HG03196 (cell line): ENCODE results near the gene AKR1B15.

Experiments
- ATAC-seq: cut with Tn5 transposase; IDR thresholded peaks from one replicate; pipeline ENCODE4 v1.9.1; 2021; ENCODE audit not compliant: unreplicated experiment

AKR1B15 gene

DNA sequence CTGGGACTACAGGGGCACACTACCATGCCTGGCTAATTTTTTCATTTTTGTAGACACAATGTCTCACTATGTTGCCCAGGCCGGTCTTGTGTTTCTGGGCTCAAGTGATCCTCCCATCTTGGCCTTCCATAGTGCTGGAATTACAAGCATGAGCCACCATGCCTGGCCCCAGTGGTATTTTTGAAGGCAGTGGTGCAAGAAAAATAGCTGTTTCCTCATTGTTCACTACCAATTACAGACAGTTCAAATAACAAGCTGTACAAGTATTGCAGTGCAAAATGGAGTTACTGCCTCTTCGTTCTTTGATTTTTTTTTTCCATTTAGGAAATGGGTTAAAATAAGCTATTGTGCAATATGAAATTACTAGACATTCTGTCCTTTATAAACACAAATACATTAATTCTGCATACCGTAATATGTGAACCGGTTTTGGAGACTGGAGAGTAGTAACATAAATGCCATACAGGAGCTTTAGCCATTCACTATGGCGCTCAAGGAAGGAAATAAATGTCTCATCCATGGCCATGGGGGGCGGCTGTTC lies 62.8 kb downstream of the AKR1B15 start:
- no peak for ATAC-seq

DNA sequence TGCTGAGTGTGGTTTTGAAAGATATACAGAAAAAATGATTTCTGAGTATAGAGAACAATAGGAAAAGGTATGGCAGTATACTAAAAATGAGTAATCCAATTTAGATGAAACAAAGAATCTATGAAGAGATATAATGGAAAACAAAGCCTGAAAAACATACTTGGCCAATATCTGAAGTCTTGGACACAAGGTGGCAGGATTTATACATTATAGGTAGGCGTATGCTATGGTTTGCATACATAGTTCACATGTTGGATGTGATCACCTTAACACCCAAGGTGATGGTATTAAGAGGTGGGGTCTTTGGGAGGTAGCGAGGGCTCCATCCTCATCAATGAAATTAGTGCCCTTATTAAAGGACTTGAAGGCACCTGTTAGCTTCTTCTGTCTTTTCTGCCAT lies 63.3 kb downstream of the AKR1B15 start:
- ATAC-seq, result no peak

DNA sequence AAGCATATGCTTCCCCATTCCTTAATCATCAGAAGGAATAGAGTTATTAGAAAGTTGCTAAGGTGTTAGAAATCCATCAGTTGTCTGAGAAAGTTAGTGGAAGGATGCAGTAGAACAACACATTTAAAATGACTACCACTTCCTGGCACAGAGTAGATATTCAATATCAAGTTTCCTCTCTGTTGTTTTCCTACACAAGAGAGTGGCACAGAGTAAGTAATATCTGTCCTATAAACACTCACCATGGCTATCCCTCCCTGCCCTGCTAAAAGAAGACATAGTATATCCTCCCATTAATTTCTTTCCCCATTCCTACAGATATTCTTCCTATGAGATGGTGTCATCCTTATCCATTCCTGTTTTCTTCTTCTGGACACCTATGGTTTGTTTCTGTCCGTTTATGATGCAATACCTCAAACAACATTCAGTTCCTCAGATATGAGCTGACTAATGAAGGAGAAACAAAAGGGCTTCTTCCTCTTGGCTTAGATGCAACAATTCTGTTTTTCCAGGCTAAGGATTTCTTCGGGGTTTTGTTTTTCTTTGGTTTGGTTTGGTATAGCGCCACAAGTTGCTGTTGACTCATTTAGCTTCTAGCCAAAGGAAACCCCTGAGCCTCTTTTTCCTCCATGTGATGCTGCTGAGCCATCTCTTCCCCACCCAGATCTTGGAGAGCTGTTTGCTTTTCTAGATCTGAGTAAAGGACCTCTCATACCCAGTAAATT lies 64.9 kb downstream of the AKR1B15 start:
- no peak for ATAC-seq

DNA sequence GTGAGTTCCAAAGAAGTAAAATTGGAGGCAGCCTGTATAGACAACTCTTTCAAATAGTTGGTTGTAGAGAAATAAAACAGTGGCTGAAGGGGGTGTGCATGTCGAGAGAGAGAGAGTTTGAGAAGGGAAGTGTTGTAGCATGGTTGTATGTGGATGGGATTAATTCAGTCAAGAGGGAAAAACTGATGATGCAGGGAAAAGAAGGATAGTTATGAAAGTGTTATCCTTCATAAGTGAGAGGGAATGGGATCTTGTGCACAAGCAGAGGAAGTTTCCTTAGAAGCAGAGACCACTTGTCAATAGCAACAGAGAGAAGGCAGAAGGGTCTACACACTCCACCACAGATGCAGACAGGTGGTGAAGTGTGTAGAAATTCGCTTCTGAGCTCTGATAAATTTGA lies 67.7 kb downstream of the AKR1B15 start:
- no peak for ATAC-seq

DNA sequence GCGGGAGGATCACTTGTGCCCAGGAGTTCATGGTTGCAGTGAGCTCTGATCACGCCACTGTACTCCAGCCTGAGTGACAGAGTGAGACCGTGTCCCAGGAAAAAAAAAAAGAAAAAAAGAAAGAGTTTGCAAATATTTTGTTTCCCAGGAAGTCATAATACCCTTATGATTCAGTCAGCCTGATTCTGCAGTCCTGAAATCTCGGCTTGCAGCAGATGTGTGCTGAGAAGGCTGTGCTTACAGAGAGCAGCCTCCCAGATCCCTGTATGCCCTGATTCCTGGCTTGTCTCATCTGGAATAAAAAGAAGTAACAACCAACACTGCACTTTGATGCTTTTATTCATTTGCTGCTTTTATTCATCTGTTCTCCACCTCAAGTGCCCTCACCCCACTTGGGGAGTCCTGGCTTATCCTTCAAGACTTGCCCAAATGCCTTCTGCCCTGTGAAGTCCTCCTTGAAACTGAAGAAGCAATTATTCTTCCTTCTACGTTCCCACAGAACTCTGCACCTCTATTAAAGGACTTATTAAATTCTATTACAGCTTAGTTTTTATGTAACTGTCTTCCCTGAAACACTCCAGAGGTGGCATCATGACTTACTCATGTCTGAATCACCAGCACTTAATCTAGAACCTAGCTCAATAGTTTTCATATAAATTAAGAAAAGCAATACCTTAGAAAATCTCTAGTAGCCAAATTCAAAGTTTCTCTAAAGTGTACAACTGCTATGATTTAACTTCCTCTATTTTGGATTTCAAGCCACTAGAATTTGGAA lies 70.0 kb downstream of the AKR1B15 start:
- no peak for ATAC-seq

DNA sequence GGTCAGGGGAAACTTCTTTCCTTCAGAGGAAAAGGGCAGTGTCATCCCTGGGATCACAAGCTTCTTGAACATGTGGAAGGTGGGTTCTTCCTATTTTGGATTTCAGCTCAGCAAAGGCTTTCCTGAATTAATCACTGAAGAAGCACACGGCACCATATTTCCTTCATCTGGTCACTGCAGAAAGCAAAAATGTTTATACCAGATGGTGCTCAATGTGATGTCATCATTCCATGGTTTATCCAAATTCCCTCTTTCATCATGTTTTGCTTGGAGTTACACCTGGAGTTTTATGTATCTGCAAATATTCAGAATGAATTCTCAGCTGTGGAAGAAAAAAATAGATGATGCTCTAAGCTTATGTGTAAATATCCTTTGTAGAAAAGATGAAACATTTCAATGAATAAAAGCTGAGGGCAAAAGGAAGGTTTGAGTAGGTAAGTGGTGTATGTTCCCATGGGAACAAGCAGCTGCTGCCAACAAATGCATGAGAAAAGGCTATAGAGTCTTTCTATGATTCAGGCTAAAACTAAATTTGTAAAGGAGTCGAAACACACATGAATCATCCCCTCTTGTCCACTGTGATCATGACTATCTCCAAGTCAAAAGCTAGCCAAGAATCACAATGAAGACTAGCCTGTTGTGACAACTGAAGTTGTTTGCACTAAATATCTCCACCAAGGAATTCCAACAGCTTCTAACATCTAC lies 70.9 kb downstream of the AKR1B15 start:
- no peak for ATAC-seq

DNA sequence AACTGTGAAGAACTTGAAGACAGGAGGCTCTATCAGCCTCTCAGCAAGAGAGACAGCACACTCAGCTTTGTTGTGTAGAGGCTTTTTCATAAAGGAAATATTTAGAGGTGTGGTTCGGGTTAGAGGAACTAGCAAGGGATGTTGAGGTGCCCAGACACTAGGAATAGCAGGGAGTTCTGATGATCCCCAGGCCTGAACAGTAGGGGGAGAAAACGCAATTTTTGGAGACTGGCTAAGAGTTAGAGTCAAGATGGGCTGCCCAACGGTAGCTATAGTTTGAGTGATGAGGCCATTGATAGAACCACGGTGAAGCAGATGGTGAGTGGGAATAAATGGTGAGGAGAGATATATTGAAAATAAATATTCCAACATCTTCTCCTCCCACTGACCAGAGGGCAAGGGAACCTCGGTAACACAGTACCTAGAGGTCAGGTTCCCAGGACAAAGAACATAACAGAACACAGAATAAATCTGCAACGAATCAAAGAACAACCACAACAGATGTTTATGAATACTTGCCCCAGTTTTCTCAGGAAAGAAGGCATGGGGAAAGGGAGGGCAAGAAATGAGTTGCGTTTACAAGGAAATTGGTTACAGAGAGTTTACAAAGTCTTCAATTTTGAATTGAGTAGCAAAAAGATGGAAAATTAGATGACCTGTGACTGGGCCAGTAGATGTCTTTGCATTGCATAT lies 73.5 kb downstream of the AKR1B15 start:
- ATAC-seq, result no peak

DNA sequence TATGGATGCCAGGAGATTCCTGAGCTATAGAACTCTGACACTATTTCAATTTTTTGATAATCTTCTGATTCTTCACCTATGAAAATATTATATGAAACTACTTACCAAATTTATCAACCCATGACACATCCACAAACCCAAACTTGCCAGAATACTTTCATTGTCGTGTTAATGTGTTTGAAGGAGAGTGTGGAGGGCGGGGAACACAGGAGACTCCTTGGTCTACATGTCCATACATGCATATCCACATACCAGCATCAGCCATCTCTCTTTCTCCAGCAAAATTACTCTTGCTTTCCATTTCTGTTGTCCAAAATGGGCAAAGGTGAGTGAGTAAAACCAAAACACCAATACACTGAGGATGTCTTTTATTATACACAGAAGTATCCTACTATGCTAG lies 74.3 kb downstream of the AKR1B15 start:
- no peak for ATAC-seq

DNA sequence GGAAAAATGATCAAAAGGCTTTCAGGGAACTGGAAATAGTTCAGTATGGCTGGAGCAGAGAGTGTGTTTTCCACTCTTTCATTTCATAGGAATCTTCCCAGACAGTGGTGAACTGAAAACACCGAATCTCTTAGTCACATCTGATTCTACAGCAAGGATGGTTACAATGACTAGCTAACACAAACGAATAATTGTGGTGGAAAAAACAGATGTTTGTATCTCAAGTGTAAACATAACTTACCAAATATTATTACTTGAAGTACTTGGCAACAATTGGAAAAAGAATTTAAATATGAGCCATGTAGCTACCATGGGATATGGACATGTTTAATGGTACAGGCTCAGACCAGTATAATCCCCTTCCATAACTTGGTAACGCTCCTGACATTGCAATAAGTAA lies 76.6 kb downstream of the AKR1B15 start:
- ATAC-seq, result no peak

DNA sequence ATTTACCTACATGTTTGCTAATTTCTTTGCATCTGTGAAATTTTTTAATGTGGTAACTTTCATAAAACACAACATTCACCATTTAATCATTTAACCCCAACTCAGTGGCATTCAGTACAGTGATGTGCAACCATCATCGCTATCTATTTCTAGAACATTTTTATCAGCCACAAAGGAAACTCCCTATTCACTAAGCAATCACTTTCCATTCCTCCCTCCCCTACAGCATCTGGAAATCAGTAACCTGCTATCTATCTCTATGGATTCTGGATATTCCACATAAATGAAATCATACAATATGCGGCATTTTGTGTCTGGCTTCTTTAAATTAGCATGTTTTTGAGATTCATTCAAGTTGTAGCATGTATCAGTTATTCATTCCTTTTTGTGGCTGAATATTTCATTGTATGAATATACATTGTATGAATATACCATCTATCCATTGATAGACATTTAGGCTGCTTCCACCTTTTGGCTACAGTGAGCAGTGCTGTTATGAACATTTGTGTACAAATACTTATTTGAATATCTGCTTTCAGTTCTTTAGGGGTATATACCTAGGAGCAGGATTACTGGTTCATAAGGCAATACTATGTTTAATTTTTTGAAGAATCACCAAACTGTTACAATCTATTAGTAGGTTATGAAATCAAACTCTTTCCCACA lies 78.3 kb downstream of the AKR1B15 start:
- ATAC-seq, result no peak

DNA sequence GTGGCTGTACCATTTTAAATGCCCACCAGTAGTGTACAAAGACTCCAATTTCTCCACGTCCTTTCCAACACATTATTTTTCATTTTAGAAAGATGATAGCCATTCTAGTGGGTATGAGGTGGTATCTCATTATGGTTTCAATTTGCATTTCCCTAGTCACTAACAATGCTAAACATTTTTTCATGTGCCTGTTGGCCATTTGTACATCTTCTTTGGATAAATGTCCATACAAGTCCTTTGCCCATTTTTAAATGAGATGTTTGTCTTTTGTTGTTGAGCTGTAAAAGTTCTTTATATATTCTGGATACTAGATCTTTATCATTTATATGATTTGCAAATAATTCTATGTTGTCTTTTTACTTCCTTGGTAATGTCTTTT lies 78.9 kb downstream of the AKR1B15 start:
- no peak for ATAC-seq

DNA sequence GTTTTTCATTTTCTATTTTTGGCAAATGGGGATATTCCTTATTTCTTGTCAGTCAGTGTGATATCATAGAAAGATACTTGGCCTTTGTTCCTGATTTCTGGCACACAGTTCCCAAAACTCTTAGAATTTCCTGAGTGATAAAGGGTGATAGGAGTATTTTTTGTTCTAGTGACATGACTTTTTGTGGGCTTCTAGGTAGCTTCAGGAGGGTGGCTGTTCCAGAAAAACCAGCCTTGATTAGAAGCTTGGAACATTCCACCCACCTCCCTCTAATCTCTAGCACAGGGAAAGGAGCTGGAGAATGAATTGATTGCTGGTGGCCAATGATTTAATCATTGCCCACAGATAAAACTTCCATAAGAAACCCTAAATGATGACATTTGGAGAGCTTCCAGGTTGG lies 80.5 kb downstream of the AKR1B15 start:
- ATAC-seq, result no peak
